GM12878 (cell line): ENCODE measurements around the gene RNASEH2B.

ENCODE experiments used
- BRCA1 ChIP-seq: IDR thresholded peaks from 2 replicates; pipeline ENCODE4 v1.6.1; 2011; ENCODE audit warnings: low read depth, low read length, improper control_type of control experiment
- EZH2 ChIP-seq: IDR thresholded peaks from 2 replicates; pipeline ENCODE4 v1.6.1; 2012; ENCODE audit warnings: low read depth, mild to moderate bottlenecking, control low read depth, inconsistent platforms, low read length, borderline replicate concordance; ENCODE audit not compliant: control insufficient read depth
- NRF1 ChIP-seq: conservative IDR thresholded peaks from 2 replicates; pipeline ENCODE4 v1.6.1; 2011; ENCODE audit warnings: mild to moderate bottlenecking, low read depth, low read length, improper control_type of control experiment
- POLR2AphosphoS5 ChIP-seq: IDR thresholded peaks from 2 replicates; pipeline ENCODE4 v1.6.1; 2011; ENCODE audit warnings: mild to moderate bottlenecking, low read length, inconsistent platforms
- TF ChIP-seq, protein P1 (sequence below), 3 experiments: IDR thresholded peaks in 2 of 3; conservative IDR thresholded peaks in 1 of 3; 2 replicates each; pipeline ENCODE4 v1.5.1; 2011; ENCODE audit warnings: low read depth in 3 of 3, low read length in 3 of 3, mild to moderate bottlenecking in 3 of 3, control low read depth in 2 of 3, moderate library complexity in 2 of 3, inconsistent platforms in 1 of 3, mixed read lengths in 1 of 3; ENCODE audit not compliant: control insufficient read depth in 2 of 3, insufficient read depth in 1 of 3; ENCODE audit errors: extremely low read depth in 1 of 3
- TF ChIP-seq, protein P2 (sequence below): IDR thresholded peaks from 2 replicates; pipeline ENCODE4 v1.6.1; 2012; ENCODE audit warnings: low read depth, low read length, improper control_type of control experiment
- TF ChIP-seq, protein P3 (sequence below): IDR thresholded peaks from 2 replicates; pipeline ENCODE4 v1.6.1; 2011; ENCODE audit warnings: mild to moderate bottlenecking, low read depth, low read length, moderate library complexity; ENCODE audit not compliant: insufficient replicate concordance

DNA sequence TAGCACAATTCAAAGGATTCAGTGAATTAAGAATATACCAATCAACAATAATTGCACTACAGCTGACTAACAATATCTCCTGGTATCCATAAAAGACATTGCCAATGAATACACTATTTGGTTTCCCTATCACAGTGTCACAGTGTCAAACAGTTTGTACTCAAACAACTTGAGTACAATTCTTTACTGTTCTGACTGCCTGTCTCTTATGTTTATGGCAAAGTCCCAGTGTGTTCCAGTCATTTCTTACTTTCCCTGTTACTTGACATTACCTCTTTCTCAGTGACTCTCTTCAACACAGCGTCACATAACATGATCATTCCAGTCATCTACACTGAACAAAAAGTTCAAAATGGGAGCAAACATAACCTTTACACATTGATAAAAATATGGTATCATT is 21.2 kb upstream of the RNASEH2B start:
- TF ChIP-seq NRF1, result no peak
- TF ChIP-seq, protein P1, sequence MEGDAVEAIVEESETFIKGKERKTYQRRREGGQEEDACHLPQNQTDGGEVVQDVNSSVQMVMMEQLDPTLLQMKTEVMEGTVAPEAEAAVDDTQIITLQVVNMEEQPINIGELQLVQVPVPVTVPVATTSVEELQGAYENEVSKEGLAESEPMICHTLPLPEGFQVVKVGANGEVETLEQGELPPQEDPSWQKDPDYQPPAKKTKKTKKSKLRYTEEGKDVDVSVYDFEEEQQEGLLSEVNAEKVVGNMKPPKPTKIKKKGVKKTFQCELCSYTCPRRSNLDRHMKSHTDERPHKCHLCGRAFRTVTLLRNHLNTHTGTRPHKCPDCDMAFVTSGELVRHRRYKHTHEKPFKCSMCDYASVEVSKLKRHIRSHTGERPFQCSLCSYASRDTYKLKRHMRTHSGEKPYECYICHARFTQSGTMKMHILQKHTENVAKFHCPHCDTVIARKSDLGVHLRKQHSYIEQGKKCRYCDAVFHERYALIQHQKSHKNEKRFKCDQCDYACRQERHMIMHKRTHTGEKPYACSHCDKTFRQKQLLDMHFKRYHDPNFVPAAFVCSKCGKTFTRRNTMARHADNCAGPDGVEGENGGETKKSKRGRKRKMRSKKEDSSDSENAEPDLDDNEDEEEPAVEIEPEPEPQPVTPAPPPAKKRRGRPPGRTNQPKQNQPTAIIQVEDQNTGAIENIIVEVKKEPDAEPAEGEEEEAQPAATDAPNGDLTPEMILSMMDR (IDR thresholded peaks at IDR 0.05 in 2 of 3, conservative IDR thresholded peaks at IDR 0.05 in 1 of 3; ENCODE audit: control insufficient read depth in 2 of 3, extremely low read depth in 1 of 3, insufficient read depth in 1 of 3, low read depth in 3 of 3, low read length in 3 of 3), result no peak
- TF ChIP-seq EZH2, result no peak
- no peak for TF ChIP-seq BRCA1
- TF ChIP-seq, protein P2, sequence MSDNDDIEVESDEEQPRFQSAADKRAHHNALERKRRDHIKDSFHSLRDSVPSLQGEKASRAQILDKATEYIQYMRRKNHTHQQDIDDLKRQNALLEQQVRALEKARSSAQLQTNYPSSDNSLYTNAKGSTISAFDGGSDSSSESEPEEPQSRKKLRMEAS, result no peak
- TF ChIP-seq, protein P3, sequence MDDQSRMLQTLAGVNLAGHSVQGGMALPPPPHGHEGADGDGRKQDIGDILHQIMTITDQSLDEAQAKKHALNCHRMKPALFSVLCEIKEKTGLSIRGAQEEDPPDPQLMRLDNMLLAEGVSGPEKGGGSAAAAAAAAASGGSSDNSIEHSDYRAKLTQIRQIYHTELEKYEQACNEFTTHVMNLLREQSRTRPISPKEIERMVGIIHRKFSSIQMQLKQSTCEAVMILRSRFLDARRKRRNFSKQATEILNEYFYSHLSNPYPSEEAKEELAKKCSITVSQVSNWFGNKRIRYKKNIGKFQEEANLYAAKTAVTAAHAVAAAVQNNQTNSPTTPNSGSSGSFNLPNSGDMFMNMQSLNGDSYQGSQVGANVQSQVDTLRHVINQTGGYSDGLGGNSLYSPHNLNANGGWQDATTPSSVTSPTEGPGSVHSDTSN, result no peak
- no peak for TF ChIP-seq POLR2AphosphoS5
